CD14-positive monocyte (primary cell): Measurements from ENCODE around the gene GULP1. TPM values are rescaled to one million over a fixed set of nuclear protein-coding genes. Genes with fewer than 3 reads are reported as not detected.

Experiments
- DNase-seq, 3 donors: peaks; one replicate each; pipeline ENCODE4 v3.0.0-alpha.2; 2011 to 2022
- H2AFZ ChIP-seq: 2 replicates; pipeline ENCODE4 v1.6.0; 2012; ENCODE audit warnings: mild to moderate bottlenecking, low read depth, low read length, inconsistent platforms; ENCODE audit not compliant: insufficient read depth, poor library complexity, severe bottlenecking
- H3K27ac ChIP-seq, 2 donors: 1 replicate in 1 of 2; 2 replicates in 1 of 2; pipeline ENCODE4 v1.5.1; 2012 to 2013; ENCODE audit warnings: low read length in 2 of 2, control low read depth in 1 of 2, inconsistent platforms in 1 of 2, low read depth in 1 of 2, mild to moderate bottlenecking in 1 of 2
- H3K27me3 ChIP-seq, 2 donors: one replicate each; pipeline versions ENCODE4 v1.6.0 to v1.6.1; 2011 to 2013; ENCODE audit warnings: low read length in 2 of 2; ENCODE audit not compliant: control insufficient read depth in 2 of 2, insufficient read depth in 2 of 2
- H3K36me3 ChIP-seq, 2 donors: replicated peaks in 1 of 2; 1 replicate in 1 of 2; 2 replicates in 1 of 2; pipeline versions ENCODE4 v1.5.1 to v1.6.1; 2012 to 2013; ENCODE audit warnings: low read length in 2 of 2, control low read depth in 1 of 2, inconsistent platforms in 1 of 2, mild to moderate bottlenecking in 1 of 2; ENCODE audit not compliant: insufficient read depth in 2 of 2, control insufficient read depth in 1 of 2
- H3K4me1 ChIP-seq, 2 donors: 1 replicate in 1 of 2; 2 replicates in 1 of 2; pipeline versions ENCODE4 v1.5.1 to v1.6.1; 2012 to 2013; ENCODE audit warnings: low read length in 2 of 2, control low read depth in 1 of 2, inconsistent platforms in 1 of 2, mild to moderate bottlenecking in 1 of 2, moderate library complexity in 1 of 2; ENCODE audit not compliant: insufficient read depth in 2 of 2, control insufficient read depth in 1 of 2
- H3K4me2 ChIP-seq: replicated peaks from 2 replicates; pipeline ENCODE3; 2012; ENCODE audit warnings: low read length, moderate library complexity, mild to moderate bottlenecking; ENCODE audit not compliant: poor library complexity, severe bottlenecking; ENCODE audit errors: extremely low read depth
- H3K4me3 ChIP-seq, 3 experiments: fragments of 200-600 bp in 1 of 3; sonication (generic) in 1 of 3; replicated peaks in 1 of 3; 1 replicate in 2 of 3; 2 replicates in 1 of 3; pipeline ENCODE4 v1.5.1; 2011 to 2013; ENCODE audit warnings: low read length in 3 of 3, mild to moderate bottlenecking in 3 of 3, control low read depth in 2 of 3, low read depth in 2 of 3, inconsistent platforms in 1 of 3, moderate library complexity in 1 of 3
- H3K79me2 ChIP-seq: 2 replicates; pipeline ENCODE4 v1.6.0; 2012; ENCODE audit warnings: mild to moderate bottlenecking, control low read depth, inconsistent platforms, low read length, moderate library complexity; ENCODE audit not compliant: insufficient read depth
- H3K9ac ChIP-seq: 2 replicates; pipeline ENCODE4 v1.6.0; 2017; ENCODE audit warnings: low read length, mild to moderate bottlenecking; ENCODE audit not compliant: insufficient read depth, poor library complexity, severe bottlenecking
- H3K9me3 ChIP-seq, 2 donors: replicated peaks in 1 of 2; 1 replicate in 1 of 2; 2 replicates in 1 of 2; pipeline versions ENCODE4 v1.5.1 to v1.6.1; 2012 to 2013; ENCODE audit warnings: low read length in 2 of 2, control low read depth in 1 of 2; ENCODE audit not compliant: control insufficient read depth in 1 of 2, insufficient read depth in 1 of 2
- H4K20me1 ChIP-seq: 2 replicates; pipeline ENCODE4 v1.6.0; 2012; ENCODE audit warnings: mild to moderate bottlenecking, low read length, control low read depth, moderate library complexity; ENCODE audit not compliant: insufficient read depth
- H3K27ac Mint-ChIP-seq, 7 donors: one replicate each; pipeline ENCODE4 v1.8.0; 2020; ENCODE audit warnings: mild to moderate bottlenecking in 7 of 7, mixed read lengths in 7 of 7, moderate library complexity in 6 of 7, inconsistent platforms in 2 of 7
- H3K27me3 Mint-ChIP-seq, 3 donors: one replicate each; pipeline ENCODE4 v1.8.0; 2021 to 2022; ENCODE audit warnings: low read depth in 3 of 3, mild to moderate bottlenecking in 3 of 3, mixed read lengths in 3 of 3, moderate library complexity in 3 of 3, inconsistent platforms in 1 of 3
- H3K36me3 Mint-ChIP-seq, 2 donors: one replicate each; pipeline ENCODE4 v1.8.0; 2020; ENCODE audit warnings: mixed read lengths in 2 of 2, inconsistent platforms in 1 of 2, mild to moderate bottlenecking in 1 of 2
- H3K4me1 Mint-ChIP-seq: one replicate; pipeline ENCODE4 v1.8.0; 2020; ENCODE audit warnings: mild to moderate bottlenecking, mixed read lengths
- H3K4me3 Mint-ChIP-seq, 2 donors: one replicate each; pipeline ENCODE4 v1.8.0; 2020; ENCODE audit warnings: mild to moderate bottlenecking in 2 of 2, mixed read lengths in 2 of 2, moderate library complexity in 1 of 2
- H3K9me3 Mint-ChIP-seq, 7 donors: one replicate each; pipeline ENCODE4 v1.8.0; 2020 to 2022; ENCODE audit warnings: mixed read lengths in 7 of 7, mild to moderate bottlenecking in 6 of 7, moderate library complexity in 6 of 7, inconsistent platforms in 2 of 7
- whole genome bisulfite sequencing: methylation state at CpG from one replicate; pipeline ENCODE4 v1.1.5; 2013; ENCODE audit warnings: missing lambda C conversion rate; ENCODE audit not compliant: insufficient coverage; 5-methylcytosine and 5-hydroxymethylcytosine counted together
- intact Hi-C, 2 donors: fragments of 100-400 bp; cut with micrococcal nuclease; formaldehyde crosslinking; loops; one replicate each; pipeline versions ENCODE4 v1.15.0 to v1.15.1; 2023
- polyA plus RNA-seq, 3 donors: library from polyadenylated mRNA; depleted of rRNA in 1 of 3; unstranded in 2 of 3; stranded (reverse) in 1 of 3; fragments of 300-500 nt in 2 of 3; fragments of >200 nt in 1 of 3; fragmentation: Illumina TruSeq in 2 of 3; gene quantifications; 1 replicate in 2 of 3; 2 replicates in 1 of 3; pipeline ENCODE4 v1.2.3, GENCODE V29; 2012 to 2021
- TF ChIP-seq, protein P1 (sequence below): fragments of 200-600 bp; IDR thresholded peaks from one replicate; pipeline ENCODE4 v1.8.0; 2022; ENCODE audit warnings: antibody characterized with exemption, mild to moderate bottlenecking

The GULP1 gene
- polyA plus RNA-seq, 3 donors: not detected

DNA sequence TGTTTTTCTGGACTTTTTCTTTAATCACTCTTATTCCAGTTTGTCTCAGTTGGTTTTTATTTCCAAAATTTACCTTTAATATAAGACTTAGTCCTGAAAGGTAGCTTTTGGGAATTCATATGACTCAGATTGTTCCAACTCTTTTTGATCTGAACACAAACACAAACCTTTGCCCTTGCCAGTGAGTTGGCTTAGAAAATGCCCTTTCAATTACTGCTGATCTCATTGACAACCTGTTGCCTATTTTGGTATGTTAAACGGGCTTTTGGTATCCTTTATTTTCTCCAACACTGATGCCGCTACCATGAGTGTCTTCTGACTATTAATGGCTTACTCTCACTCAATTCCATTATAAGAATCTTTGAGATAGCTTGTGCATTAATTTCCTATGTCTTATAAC lies 143.4 kb downstream of the GULP1 start:
- H3K27me3 Mint-ChIP-seq: no peaks in the 10 kb centered on the region
- no peaks in the 10 kb centered on the region for H3K36me3 ChIP-seq
- intact Hi-C loops: no loop called here
- H3K79me2 ChIP-seq: no peaks in the 10 kb centered on the region
- H3K4me3 ChIP-seq: no peak overlapping the region
- H3K4me2 ChIP-seq: no peak overlapping the region
- no peaks in the 10 kb centered on the region for H3K4me1 Mint-ChIP-seq
- no peak overlapping the region for H3K4me3 Mint-ChIP-seq
- no peaks in the 10 kb centered on the region for H3K36me3 Mint-ChIP-seq
- H3K9me3 ChIP-seq: no peaks in the 10 kb centered on the region
- no peaks in the 10 kb centered on the region for H4K20me1 ChIP-seq
- H3K9ac ChIP-seq: no peak overlapping the region
- no peaks in the 10 kb centered on the region for H3K4me1 ChIP-seq
- TF ChIP-seq, protein P1, sequence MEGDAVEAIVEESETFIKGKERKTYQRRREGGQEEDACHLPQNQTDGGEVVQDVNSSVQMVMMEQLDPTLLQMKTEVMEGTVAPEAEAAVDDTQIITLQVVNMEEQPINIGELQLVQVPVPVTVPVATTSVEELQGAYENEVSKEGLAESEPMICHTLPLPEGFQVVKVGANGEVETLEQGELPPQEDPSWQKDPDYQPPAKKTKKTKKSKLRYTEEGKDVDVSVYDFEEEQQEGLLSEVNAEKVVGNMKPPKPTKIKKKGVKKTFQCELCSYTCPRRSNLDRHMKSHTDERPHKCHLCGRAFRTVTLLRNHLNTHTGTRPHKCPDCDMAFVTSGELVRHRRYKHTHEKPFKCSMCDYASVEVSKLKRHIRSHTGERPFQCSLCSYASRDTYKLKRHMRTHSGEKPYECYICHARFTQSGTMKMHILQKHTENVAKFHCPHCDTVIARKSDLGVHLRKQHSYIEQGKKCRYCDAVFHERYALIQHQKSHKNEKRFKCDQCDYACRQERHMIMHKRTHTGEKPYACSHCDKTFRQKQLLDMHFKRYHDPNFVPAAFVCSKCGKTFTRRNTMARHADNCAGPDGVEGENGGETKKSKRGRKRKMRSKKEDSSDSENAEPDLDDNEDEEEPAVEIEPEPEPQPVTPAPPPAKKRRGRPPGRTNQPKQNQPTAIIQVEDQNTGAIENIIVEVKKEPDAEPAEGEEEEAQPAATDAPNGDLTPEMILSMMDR: no peak
- H3K27ac Mint-ChIP-seq: no peak overlapping the region
- peaks cover 0 to 2% (median 0%) of the 10 kb centered on the region in 7 donors for H3K9me3 Mint-ChIP-seq
- no peak overlapping the region for H3K27ac ChIP-seq
- no peaks in the 10 kb centered on the region for H3K27me3 ChIP-seq
- DNase-seq: no peak
- no peak overlapping the region for H2AFZ ChIP-seq
- WGBS: no CpG with 5 or more reads among the region's 2 CpGs

DNA sequence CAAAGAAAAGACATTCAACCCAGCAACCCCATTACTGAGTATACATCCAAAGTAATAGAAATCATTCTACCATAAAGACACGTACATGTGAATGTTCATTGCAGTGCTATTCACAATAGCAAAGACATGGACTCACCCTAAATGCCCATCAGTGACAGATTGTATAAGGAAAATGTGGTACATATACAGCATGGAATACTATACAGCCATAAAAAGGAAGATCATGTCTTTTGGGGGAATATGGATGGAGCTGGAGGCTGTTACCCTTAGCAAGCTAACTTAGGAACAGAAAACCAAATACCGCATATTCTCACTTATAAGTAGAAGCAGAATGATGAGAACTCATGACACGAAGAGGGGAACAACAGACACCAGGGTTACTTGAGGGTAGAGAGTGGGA lies 145.9 kb downstream of the GULP1 start:
- no CpG with 5 or more reads among the region's 3 CpGs for WGBS
- TF ChIP-seq, protein P1: no peak
- Histone ChIP-seq H3K9me3 (no peaks in the 10 kb centered on the region), H3K4me2 (no peak overlapping the region), H3K79me2 (no peaks in the 10 kb centered on the region), H3K4me1 (no peaks in the 10 kb centered on the region), H4K20me1 (no peaks in the 10 kb centered on the region), H2AFZ (no peak overlapping the region), H3K27me3 (no peaks in the 10 kb centered on the region), H3K9ac (no peak overlapping the region), H3K4me3 (no peak overlapping the region), H3K27ac (no peak overlapping the region), H3K36me3 (no peaks in the 10 kb centered on the region)
- no peaks in the 10 kb centered on the region for H3K4me1 Mint-ChIP-seq
- no peaks in the 10 kb centered on the region for H3K27me3 Mint-ChIP-seq
- peaks cover 0 to 2% (median 0%) of the 10 kb centered on the region in 7 donors for H3K9me3 Mint-ChIP-seq
- no peak overlapping the region for H3K27ac Mint-ChIP-seq
- DNase-seq: no peak
- H3K36me3 Mint-ChIP-seq: no peaks in the 10 kb centered on the region
- intact Hi-C loops: no loop called here
- H3K4me3 Mint-ChIP-seq: no peak overlapping the region
